Choroid plexus epithelial cell (primary cell): ENCODE data around the gene DBT.
A peak's percentile ranks its signal among the peaks of the same experiment; 100 is the strongest.
"Not testable (repeated sequence)": the region's sequence is repeated elsewhere in the genome, so short reads cannot be mapped to it uniquely, and the experiment has no call there.

Experiments used
- DNase-seq: peaks from one replicate; pipeline ENCODE4 v3.0.0-alpha.2; 2010; ENCODE audit warnings: low read depth
- H3K4me3 ChIP-seq: 2 replicates; pipeline ENCODE4 v1.5.1; 2011; ENCODE audit warnings: low read depth, mild to moderate bottlenecking, control low read depth, low read length, moderate library complexity
- CTCF ChIP-seq: conservative IDR thresholded peaks from 2 replicates; pipeline ENCODE4 v1.5.1; 2011; ENCODE audit warnings: low read depth, mild to moderate bottlenecking, control low read depth, inconsistent platforms, low read length, moderate library complexity

Gene DBT

GRCh38 chr1:100265931-100266740 lies 16.5 kb upstream of the DBT start, which contains the start of gene RTCA:
Gene RTCA (plus strand): TSS chr1:100266216. CDS start chr1:100266376, 160 bp downstream.
- no peak for TF ChIP-seq CTCF
- H3K4me3 ChIP-seq: peak within 1 kb of the TSS; percentile 93
- peak; percentile 97 for DNase-seq

GRCh38 chr1:100265562-100265930 lies 15.9 kb upstream of the DBT start:
- DNase-seq: peak; percentile 69
- TF ChIP-seq CTCF: no peak
- H3K4me3 ChIP-seq: peak overlapping the region; percentile 93

- DNase-seq: not testable (repeated sequence)
Observed at GRCh38 chr1:100264081-100264480, 14.4 kb upstream of the DBT start.

GRCh38 chr1:100261686-100262085 lies 12.1 kb upstream of the DBT start:
- no peak overlapping the region for H3K4me3 ChIP-seq
- DNase-seq: no peak
- TF ChIP-seq CTCF: no peak

More at GRCh38 chr1:100264081-100264480, 14.4 kb upstream of the DBT start:
- not testable (repeated sequence) for H3K4me3 ChIP-seq

GRCh38 chr1:100258427-100258826 lies 8.8 kb upstream of the DBT start:
- DNase-seq, H3K4me3 ChIP-seq: not testable (repeated sequence)

- not testable (repeated sequence) for H3K4me3 ChIP-seq, DNase-seq
Observed at GRCh38 chr1:100256273-100256672, 6.6 kb upstream of the DBT start.

- no peak for TF ChIP-seq CTCF
- no peak for DNase-seq
- H3K4me3 ChIP-seq: no peak overlapping the region
Observed at GRCh38 chr1:100253552-100253951, 3.9 kb upstream of the DBT start.

- no peak overlapping the region for H3K4me3 ChIP-seq
- DNase-seq: no peak
- TF ChIP-seq CTCF: no peak
Observed at GRCh38 chr1:100252901-100253300, 3.3 kb upstream of the DBT start.
